ENCODE measurements around the gene EXOC3L1. TPM values are rescaled to one million over a fixed set of nuclear protein-coding genes. Genes with fewer than 3 reads are reported as not detected.
A peak's percentile ranks its signal among the peaks of the same experiment; 100 is the strongest.

EXOC3L1 gene
- total and polyA plus RNA-seq, 11 donors = 1.9 to 9.1 (median 3.2) TPM

DNA sequence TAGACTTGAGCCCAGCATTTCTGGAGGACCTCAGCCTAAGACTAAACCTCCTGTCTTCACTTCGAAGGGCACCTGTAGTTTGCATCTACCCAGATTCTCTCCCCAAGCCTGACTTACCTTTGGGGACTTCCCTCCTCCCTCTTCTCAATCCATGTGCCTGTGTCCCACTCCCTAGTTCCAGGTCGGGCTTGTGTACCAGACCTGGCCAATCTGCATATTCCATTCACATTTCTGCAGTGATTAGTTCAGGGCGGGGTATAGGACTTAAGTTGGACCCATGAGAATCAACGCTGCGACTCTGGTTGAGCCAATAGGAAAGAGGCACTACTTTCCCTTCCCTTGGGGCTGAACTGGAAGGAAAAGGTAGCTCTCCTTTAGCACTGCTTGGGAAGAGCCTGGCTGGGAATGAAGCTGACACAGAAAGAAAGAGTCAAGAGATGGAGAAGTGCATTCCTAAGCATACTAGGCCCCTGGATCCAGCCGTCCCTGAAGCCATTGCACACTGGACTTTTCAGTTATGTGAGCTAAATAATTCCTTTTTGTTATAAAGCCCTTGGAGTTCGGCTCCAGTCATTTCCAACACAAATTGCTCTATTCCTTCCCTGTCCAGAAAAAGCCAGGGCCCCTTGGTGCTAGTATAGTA lies 32.7 kb downstream of the EXOC3L1 start:
- Histone ChIP-seq H3K27ac (peak overlapping the region in 1 of 12 donors; percentile 33), H3K9me3 (no peaks in the 10 kb centered on the region), H3K4me3 (no peak overlapping the region), H3K36me3 (peaks cover 0 to 5% (median 0%) of the 10 kb centered on the region in 9 donors), H3K27me3 (peaks cover 0 to 8% (median 0%) of the 10 kb centered on the region in 9 donors), H3K4me1 (peaks cover 0 to 48% (median 36%) of the 10 kb centered on the region in 12 donors)
- WGBS, 4 donors = 64 to 74% (median 65%) methylated on average over 7 of the region's 7 CpGs
- DNase-seq (no peak), ATAC-seq (no peak)
- TF ChIP-seq, protein P1, sequence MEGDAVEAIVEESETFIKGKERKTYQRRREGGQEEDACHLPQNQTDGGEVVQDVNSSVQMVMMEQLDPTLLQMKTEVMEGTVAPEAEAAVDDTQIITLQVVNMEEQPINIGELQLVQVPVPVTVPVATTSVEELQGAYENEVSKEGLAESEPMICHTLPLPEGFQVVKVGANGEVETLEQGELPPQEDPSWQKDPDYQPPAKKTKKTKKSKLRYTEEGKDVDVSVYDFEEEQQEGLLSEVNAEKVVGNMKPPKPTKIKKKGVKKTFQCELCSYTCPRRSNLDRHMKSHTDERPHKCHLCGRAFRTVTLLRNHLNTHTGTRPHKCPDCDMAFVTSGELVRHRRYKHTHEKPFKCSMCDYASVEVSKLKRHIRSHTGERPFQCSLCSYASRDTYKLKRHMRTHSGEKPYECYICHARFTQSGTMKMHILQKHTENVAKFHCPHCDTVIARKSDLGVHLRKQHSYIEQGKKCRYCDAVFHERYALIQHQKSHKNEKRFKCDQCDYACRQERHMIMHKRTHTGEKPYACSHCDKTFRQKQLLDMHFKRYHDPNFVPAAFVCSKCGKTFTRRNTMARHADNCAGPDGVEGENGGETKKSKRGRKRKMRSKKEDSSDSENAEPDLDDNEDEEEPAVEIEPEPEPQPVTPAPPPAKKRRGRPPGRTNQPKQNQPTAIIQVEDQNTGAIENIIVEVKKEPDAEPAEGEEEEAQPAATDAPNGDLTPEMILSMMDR (IDR thresholded peaks at IDR 0.05) = no peak
- no peak for TF ChIP-seq POLR2A (IDR thresholded peaks at IDR 0.05)
- intact Hi-C loops (cut with DNase I) = loop anchor here in 8 of 10 donors (2.0 to 10.0 kb wide), 7 partner anchors 50 to 262 kb away; partner anchors contain the start of genes CBFB (in 1 of the 8) and PHAF1 (in 1 of the 8)

DNA sequence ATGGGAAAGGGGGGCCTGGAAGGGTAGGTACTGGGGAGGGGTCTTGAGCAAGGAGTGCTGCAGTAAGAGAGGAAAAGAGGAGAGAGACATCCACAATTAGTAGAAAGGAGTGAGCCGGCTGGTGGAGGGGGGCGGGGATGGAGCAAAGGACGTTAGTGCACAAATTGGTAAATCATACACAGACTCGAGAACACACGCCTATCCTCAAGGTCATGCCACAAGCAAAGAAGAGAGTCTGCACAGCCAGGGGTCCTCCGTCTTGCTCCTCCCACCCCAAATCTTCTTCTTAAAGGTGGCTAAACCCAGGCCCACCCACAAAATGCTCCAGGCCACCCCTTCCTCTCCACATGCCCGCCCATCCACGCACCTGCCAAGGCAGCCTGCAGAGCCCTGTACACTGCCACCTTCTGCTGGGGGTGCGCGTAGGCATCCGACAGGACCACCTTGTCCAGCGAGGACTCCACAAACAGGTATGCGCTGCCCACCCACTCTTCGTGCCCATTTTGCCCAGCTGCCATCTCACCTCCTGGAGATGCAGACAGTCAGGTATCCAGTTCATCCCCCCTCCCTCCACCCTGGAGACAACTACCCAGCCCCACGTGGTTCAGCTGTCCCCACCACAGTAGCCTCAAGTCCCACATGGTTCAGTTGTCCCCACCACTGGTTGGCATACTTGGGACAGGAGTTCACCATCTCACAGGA lies 33.6 kb downstream of the EXOC3L1 start:
- no peak overlapping the region for H3K4me3 ChIP-seq
- H3K4me1 ChIP-seq = peaks cover 0 to 39% (median 28%) of the 10 kb centered on the region in 12 donors
- H3K27ac ChIP-seq = no peak overlapping the region
- H3K36me3 ChIP-seq = peaks cover 0 to 5% (median 0%) of the 10 kb centered on the region in 9 donors
- no peak for DNase-seq
- no peak for TF ChIP-seq POLR2A (IDR thresholded peaks at IDR 0.05)
- TF ChIP-seq, protein P1 (IDR thresholded peaks at IDR 0.05) = no peak
- WGBS, 4 donors = 64 to 75% (median 70%) methylated on average over 15 of the region's 15 CpGs
- ATAC-seq = no peak
- peaks cover 0 to 3% (median 0%) of the 10 kb centered on the region in 9 donors for H3K27me3 ChIP-seq
- no peaks in the 10 kb centered on the region for H3K9me3 ChIP-seq
- intact Hi-C loops (cut with DNase I) = loop anchor here in 8 of 10 donors (2.0 to 10.0 kb wide), 7 partner anchors 49 to 261 kb away; partner anchors contain the start of genes CBFB (in 1 of the 8) and PHAF1 (in 1 of the 8)

DNA sequence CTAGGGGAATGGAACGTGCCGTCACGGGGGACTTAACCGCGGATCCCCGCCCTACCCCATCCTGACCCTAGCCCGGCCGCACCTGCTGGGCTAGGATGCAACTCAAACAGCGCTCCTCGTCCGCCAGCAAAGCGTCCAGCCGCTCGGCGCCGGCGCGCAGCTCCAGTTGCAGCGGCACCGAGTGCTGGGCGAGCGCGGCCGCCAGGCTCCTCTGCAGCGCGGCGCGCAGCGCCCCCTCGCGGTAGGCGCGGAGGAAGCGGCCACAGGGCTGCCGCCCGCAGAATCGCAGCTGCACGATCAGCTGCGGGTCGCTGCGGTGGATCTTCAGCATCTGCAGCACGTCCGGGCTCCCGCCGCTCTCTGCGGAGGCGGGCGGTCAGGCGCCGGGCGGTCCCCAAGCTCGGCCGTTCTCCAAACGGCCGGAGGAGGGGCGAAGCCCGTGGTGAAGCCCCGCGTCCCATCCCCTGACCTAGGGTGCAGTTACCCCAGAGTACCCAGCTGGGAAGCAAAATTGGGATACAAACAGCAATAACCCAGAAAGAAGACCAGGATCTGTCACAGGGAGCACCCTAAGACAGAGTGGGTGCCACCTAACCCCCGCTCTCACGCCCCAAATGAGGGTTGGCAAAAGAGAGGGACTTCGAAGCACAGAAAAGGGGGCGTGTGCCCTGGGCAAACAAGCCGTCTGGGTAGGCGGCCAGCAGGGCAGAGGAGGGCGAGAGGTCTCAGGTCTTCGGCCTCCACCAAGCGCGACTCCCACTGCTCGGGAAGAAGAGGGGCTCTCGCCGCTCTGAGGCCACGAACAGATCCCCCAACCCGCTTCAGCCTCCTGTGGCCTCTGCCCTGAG lies 34.4 kb downstream of the EXOC3L1 start:
- Histone ChIP-seq H3K27me3 (peaks cover 0 to 10% (median 0%) of the 10 kb centered on the region in 9 donors), H3K9me3 (no peaks in the 10 kb centered on the region), H3K4me3 (peak overlapping the region in 9 of 12 donors; percentile 14 to 40 (median 18)), H3K27ac (no peak overlapping the region), H3K36me3 (peaks cover 0 to 5% (median 0%) of the 10 kb centered on the region in 9 donors), H3K4me1 (peaks cover 0 to 42% (median 25%) of the 10 kb centered on the region in 12 donors)
- DNase-seq (peak; percentile 67 to 91 (median 79)), ATAC-seq (peak in 3 of 4 donors; percentile 45 to 60 (median 57))
- 10 to 56% (median 15%) methylated on average over 18 to 74 of the region's 74 CpGs for WGBS, 4 donors
- intact Hi-C loops (cut with DNase I) = loop anchor here in 9 of 10 donors (1.0 to 10.0 kb wide), 8 partner anchors 48 to 261 kb away; partner anchors contain the start of genes CBFB (in 1 of the 9) and PHAF1 (in 1 of the 9)
- TF ChIP-seq, protein P1 (IDR thresholded peaks at IDR 0.05) = peak; percentile 91 to 99 (median 97)
- TF ChIP-seq POLR2A (IDR thresholded peaks at IDR 0.05) = peak in 1 of 2 donors; percentile 29
